HEK293 (cell line): ENCODE results near the gene COX6A1.

Source experiments
- CTCF ChIA-PET: fragments of 350-600 bp; formaldehyde crosslinking; extraction: SDS; loops from one replicate; lab custom pipeline; 2021; ENCODE audit warnings: antibody characterized with exemption; lab: Yijun Ruan, JAX
- POLR2A ChIA-PET: fragments of 300-600 bp; formaldehyde crosslinking; extraction: SDS; loops from one replicate; lab custom pipeline; 2020; ENCODE audit warnings: antibody characterized with exemption, inconsistent platforms; lab: Yijun Ruan, JAX
- H3K27ac ChIP-seq: fragments of 200-500 bp; sonication (Bioruptor generic); 2 replicates; pipeline ENCODE4 v1.5.1; 2014; ENCODE audit warnings: low read depth, low read length, control low read depth, inconsistent platforms; ENCODE audit errors: extremely low read depth
- H3K36me3 ChIP-seq, 2 experiments: fragments of 200-500 bp in 1 of 2; sonication (Bioruptor generic) in 1 of 2; 1 replicate in 1 of 2; 2 replicates in 1 of 2; pipeline ENCODE4 v1.5.1; 2014 to 2017; ENCODE audit warnings: inconsistent platforms in 2 of 2, low read length in 2 of 2; ENCODE audit not compliant: control insufficient read depth in 2 of 2, insufficient read depth in 1 of 2
- H3K4me1 ChIP-seq: fragments of 200-500 bp; sonication (Bioruptor generic); 2 replicates; pipeline ENCODE4 v1.5.1; 2014; ENCODE audit warnings: mild to moderate bottlenecking, low read length, inconsistent platforms; ENCODE audit not compliant: control insufficient read depth, insufficient read depth
- H3K4me3 ChIP-seq: 2 replicates; pipeline ENCODE4 v1.5.1; 2011; ENCODE audit warnings: low read depth, mild to moderate bottlenecking, control low read depth, low read length, moderate library complexity
- H3K9me3 ChIP-seq: fragments of 200-500 bp; sonication (Bioruptor generic); 2 replicates; pipeline ENCODE4 v1.5.1; 2014; ENCODE audit warnings: low read depth, low read length, inconsistent platforms; ENCODE audit not compliant: control insufficient read depth, insufficient read depth
- GLIS1 ChIP-seq: fragments of 450-650 bp; formaldehyde crosslinking; IDR thresholded peaks from 2 replicates; pipeline ENCODE4 v1.5.1; 2016; ENCODE audit warnings: missing biosample characterization, missing genetic modification characterization
- GLIS2 ChIP-seq: fragments of 450-650 bp; formaldehyde crosslinking; IDR thresholded peaks from 2 replicates; pipeline ENCODE4 v1.5.1; 2016; ENCODE audit warnings: missing biosample characterization, missing genetic modification characterization
- KLF17 ChIP-seq: fragments of 450-650 bp; formaldehyde crosslinking; IDR thresholded peaks from 2 replicates; pipeline ENCODE4 v1.5.1; 2016; ENCODE audit warnings: missing biosample characterization, missing genetic modification characterization
- KLF7 ChIP-seq: fragments of 450-650 bp; formaldehyde crosslinking; IDR thresholded peaks from 2 replicates; pipeline ENCODE4 v1.5.1; 2016; ENCODE audit warnings: missing biosample characterization, missing genetic modification characterization, borderline replicate concordance
- KLF9 ChIP-seq: fragments of 450-650 bp; formaldehyde crosslinking; IDR thresholded peaks from 2 replicates; pipeline ENCODE4 v1.5.1; 2016; ENCODE audit warnings: missing biosample characterization, missing genetic modification characterization, low read depth
- SP3 ChIP-seq: fragments of 450-650 bp; formaldehyde crosslinking; IDR thresholded peaks from 2 replicates; pipeline ENCODE4 v1.5.1; 2016; ENCODE audit warnings: missing biosample characterization, missing genetic modification characterization
- ZBTB49 ChIP-seq: fragments of 450-650 bp; formaldehyde crosslinking; IDR thresholded peaks from 2 replicates; pipeline ENCODE4 v1.5.1; 2016; ENCODE audit warnings: missing biosample characterization, missing genetic modification characterization, low read depth
- ZBTB8A ChIP-seq: fragments of 450-650 bp; formaldehyde crosslinking; IDR thresholded peaks from 2 replicates; pipeline ENCODE4 v1.5.1; 2016; ENCODE audit warnings: missing biosample characterization, missing genetic modification characterization
- ZNF146 ChIP-seq: fragments of 450-650 bp; formaldehyde crosslinking; IDR thresholded peaks from 2 replicates; pipeline ENCODE4 v1.5.1; 2016; ENCODE audit warnings: missing biosample characterization, missing genetic modification characterization
- ZNF366 ChIP-seq: fragments of 450-650 bp; formaldehyde crosslinking; conservative IDR thresholded peaks from 2 replicates; pipeline ENCODE4 v1.5.1; 2016; ENCODE audit warnings: missing biosample characterization, missing genetic modification characterization
- ZNF433 ChIP-seq: fragments of 450-650 bp; formaldehyde crosslinking; IDR thresholded peaks from 2 replicates; pipeline ENCODE4 v1.5.1; 2016; ENCODE audit warnings: missing biosample characterization, missing genetic modification characterization, low read depth
- ZNF518A ChIP-seq: fragments of 450-650 bp; formaldehyde crosslinking; conservative IDR thresholded peaks from 2 replicates; pipeline ENCODE4 v1.5.1; 2016; ENCODE audit warnings: low read depth, missing biosample characterization, missing genetic modification characterization
- ZNF548 ChIP-seq: fragments of 450-650 bp; formaldehyde crosslinking; IDR thresholded peaks from 2 replicates; pipeline ENCODE4 v1.5.1; 2016; ENCODE audit warnings: missing biosample characterization, missing genetic modification characterization
- ZNF621 ChIP-seq: fragments of 450-650 bp; formaldehyde crosslinking; IDR thresholded peaks from 2 replicates; pipeline ENCODE4 v1.5.1; 2017; ENCODE audit warnings: missing biosample characterization, missing genetic modification characterization
- ZNF664 ChIP-seq: fragments of 450-650 bp; formaldehyde crosslinking; IDR thresholded peaks from 2 replicates; pipeline ENCODE4 v1.5.1; 2016; ENCODE audit warnings: missing biosample characterization, missing genetic modification characterization
- ZNF677 ChIP-seq: fragments of 450-650 bp; IDR thresholded peaks from 2 replicates; pipeline ENCODE4 v1.5.0; 2018; ENCODE audit warnings: missing biosample characterization, mild to moderate bottlenecking, missing genetic modification characterization, moderate library complexity

Gene COX6A1

GRCh38 chr12:120462099-120462640 is 24.3 kb downstream of the COX6A1 start:
- Histone ChIP-seq H3K9me3 (no peaks in the 10 kb centered on the region), H3K4me1 (peaks cover 8% of the 10 kb centered on the region; the same call in 1 of the 2 replicates), H3K36me3 (peaks cover 97 to 99% of the 10 kb centered on the region in 2 experiments), H3K4me3 (no peak overlapping the region), H3K27ac (no peak overlapping the region)
- CTCF ChIA-PET, result interaction anchor here (0.6 to 1.0 kb wide), 3 partner anchors 105 to 850 kb away, joined by 3 to 6 read pairs (median 3); partner anchors contain the start of gene SIRT4
- POLR2A ChIA-PET, result interaction anchor here (0.6 to 2.1 kb wide), 7 partner anchors 8 to 419 kb away, joined by 3 to 5 read pairs (median 4); partner anchors contain the start of genes POP5 and SRSF9
- TF ChIP-seq ZNF548 (tag by site-specific recombination) (no peak), ZNF664 (tag by site-specific recombination) (peak; percentile 87)

- H3K4me3 ChIP-seq, result no peak overlapping the region
- no peak for TF ChIP-seq KLF17 (tag by site-specific recombination)
- no peak for TF ChIP-seq SP3 (tag by site-specific recombination)
- TF ChIP-seq GLIS1 (tag by site-specific recombination), result no peak
- no peak for TF ChIP-seq ZBTB49 (tag by site-specific recombination)
- no peak for TF ChIP-seq GLIS2 (tag by site-specific recombination)
- no peak for TF ChIP-seq ZNF621
- TF ChIP-seq ZBTB8A (tag by site-specific recombination), result no peak
- TF ChIP-seq ZNF518A, result no peak
- TF ChIP-seq ZNF146 (tag by site-specific recombination), result no peak
- no peak for TF ChIP-seq ZNF433 (tag by site-specific recombination)
- TF ChIP-seq KLF7 (tag by site-specific recombination), result no peak
- no peak for TF ChIP-seq ZNF366 (tag by site-specific recombination)
- no peak for TF ChIP-seq KLF9
- TF ChIP-seq ZNF677 (tag by site-specific recombination), result no peak
- H3K4me1 ChIP-seq, result peaks cover 8% of the 10 kb centered on the region; the same call in 1 of the 2 replicates
- H3K27ac ChIP-seq, result no peak overlapping the region
- H3K9me3 ChIP-seq, result no peaks in the 10 kb centered on the region
- CTCF ChIA-PET, result interaction anchor here (0.7 to 2.1 kb wide), 6 partner anchors 8 to 236 kb away, joined by 3 to 8 read pairs (median 6); no protein-coding TSS in a partner anchor
- peaks cover 85 to 90% of the 10 kb centered on the region in 2 experiments for H3K36me3 ChIP-seq
- POLR2A ChIA-PET, result interaction anchor here (0.7 to 1.7 kb wide), 6 partner anchors 10 to 34 kb away, joined by 3 to 4 read pairs (median 3); partner anchors contain the start of genes COX6A1 and DYNLL1
Observed at GRCh38 chr12:120463712-120464111, 25.8 kb downstream of the COX6A1 start.
